ENCODE measurements around the gene KRTAP2-4. TPM values are rescaled to one million over a fixed set of nuclear protein-coding genes. Genes with fewer than 3 reads are reported as not detected.
A peak's percentile ranks its signal among the peaks of the same experiment; 100 is the strongest.
"Not testable (repeated sequence)": the region's sequence is repeated elsewhere in the genome, so short reads cannot be mapped to it uniquely, and the experiment has no call there.

KRTAP2-4 gene, protein sequence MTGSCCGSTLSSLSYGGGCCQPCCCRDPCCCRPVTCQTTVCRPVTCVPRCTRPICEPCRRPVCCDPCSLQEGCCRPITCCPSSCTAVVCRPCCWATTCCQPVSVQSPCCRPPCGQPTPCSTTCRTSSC
- not detected in 2 replicates for total RNA-seq (2014; rRNA removed; shearing (Covaris generic))
- polyA plus RNA-seq (2016; fragmentation: Nextera tagmentation; extraction: Ambion mirVana) = not detected in 2 replicates

DNA sequence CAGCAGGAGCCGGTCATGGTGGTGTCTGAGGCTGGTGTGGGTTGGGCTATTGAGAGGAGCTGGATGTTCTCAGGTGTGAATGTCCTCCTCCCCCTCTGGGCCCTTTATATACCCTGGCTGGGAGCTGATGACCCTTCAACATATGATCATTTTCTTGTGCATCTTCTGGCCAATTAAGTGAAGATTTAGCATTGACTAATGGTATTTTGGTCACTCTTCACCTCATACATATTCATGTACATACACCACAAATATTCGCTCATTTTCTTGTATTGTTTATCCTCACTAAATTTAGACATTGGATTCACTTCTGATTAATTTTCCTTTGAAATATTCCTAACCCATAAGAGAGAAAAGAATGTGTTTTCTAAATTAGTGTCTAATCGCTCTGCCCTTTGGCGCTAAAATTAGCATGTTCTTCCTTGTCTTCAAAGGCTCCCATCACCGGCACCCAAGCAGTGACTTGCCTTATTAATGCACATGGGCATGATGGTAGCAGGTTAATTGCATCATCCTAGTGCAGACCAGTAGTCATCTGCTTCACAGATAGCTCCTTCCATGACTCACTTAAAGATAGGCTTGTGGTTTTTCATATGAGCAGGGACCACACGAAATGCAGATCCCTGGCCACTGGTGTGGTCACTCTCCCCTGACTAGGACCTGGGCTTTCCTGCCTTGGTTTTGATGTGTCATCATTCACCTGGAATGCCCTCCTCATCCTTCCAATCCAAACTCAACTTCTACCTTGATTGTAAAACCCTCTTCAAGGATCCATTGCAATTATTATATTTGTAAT is at the start of gene KRTAP2-4:
Gene KRTAP2-4 (minus strand): TSS at position 51 of the 796 bp plus-strand sequence. CDS start 34 bp downstream, at position 17.
- no peaks in the 10 kb centered on the region for H3K9me3 ChIP-seq (ENCODE audit: low read depth)
- no peaks in the 10 kb centered on the region for H3K36me3 ChIP-seq (ENCODE audit: low read depth)
- H3K9me2 ChIP-seq (ENCODE audit: insufficient read depth) = no peaks in the 10 kb centered on the region
- H3K4me3 ChIP-seq = no peak within 1 kb of the TSS
- in situ Hi-C loops (cut with MboI) = no loop called here
- H3K9ac ChIP-seq = 0 out of 2 replicates have a peak within 1 kb of the TSS, but pooled peaks have one; percentile 1
- H3K4me2 ChIP-seq (ENCODE audit: unreplicated experiment) = no peak within 1 kb of the TSS
- no peaks in the 10 kb centered on the region for H3K79me2 ChIP-seq (ENCODE audit: insufficient read depth)
- H4K20me1 ChIP-seq (ENCODE audit: insufficient read depth) = no peaks in the 10 kb centered on the region
- 53 to 56% methylated on average over 5 to 6 of the region's 6 CpGs for WGBS, 2 experiments (ENCODE audit: low coverage in 1 of 2, low lambda C conversion rate in 2 of 2, missing lambda C conversion rate in 2 of 2)
- peak within 1 kb of the TSS; percentile 65 for H3K27ac ChIP-seq
- peaks cover 56% of the 10 kb centered on the region for H3F3A ChIP-seq (ENCODE audit: insufficient read depth)
- TF ChIP-seq EZH2 (IDR thresholded peaks at IDR 0.05; ENCODE audit: insufficient read depth, poor library complexity, severe bottlenecking) (no peak), EZH2phosphoT487 (IDR thresholded peaks at IDR 0.05; ENCODE audit: insufficient read depth, low read depth) (no peak)
- peak; percentile 90 for DNase-seq
- peaks cover 47% of the 10 kb centered on the region for H3K4me1 ChIP-seq (ENCODE audit: insufficient read depth)
- no peak within 1 kb of the TSS for H2AFZ ChIP-seq
- H3K27me3 ChIP-seq (replicated peaks; ENCODE audit: insufficient read depth) = no peaks in the 10 kb centered on the region

DNA sequence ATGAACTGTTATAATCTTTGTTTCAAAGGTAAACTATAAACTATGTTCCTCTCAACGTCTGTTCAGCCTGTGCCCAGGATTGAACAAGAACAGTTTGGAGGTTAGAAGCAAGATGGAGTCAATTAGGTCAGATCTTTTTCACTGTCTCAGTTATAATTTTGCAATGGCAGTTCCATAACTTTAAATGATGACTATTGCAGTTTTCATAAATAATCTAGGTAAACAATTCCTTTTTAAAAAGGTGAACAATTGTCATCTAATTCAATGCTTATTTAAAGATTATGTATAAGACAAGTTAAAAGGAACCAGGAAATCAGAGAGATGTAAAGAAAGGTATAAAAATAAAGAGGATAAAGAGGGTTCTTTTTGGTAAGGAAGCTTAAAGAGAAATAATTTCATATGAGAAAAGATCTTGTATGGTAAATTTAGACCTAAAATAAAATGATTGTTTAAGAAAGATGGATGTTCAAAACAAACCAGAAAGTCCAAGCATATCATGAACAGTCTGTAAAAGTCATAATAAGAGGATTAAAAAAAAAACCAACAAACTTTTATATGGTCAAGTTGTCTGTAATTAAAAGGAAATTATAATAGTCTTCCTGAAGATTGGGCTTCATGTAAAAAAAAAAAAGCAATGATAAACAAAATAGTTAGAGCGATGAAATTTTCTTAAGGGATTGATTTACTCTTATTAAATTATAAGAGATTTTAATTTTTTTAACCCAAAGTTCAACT is 45.6 kb upstream of the KRTAP2-4 start:
- H3K79me2 ChIP-seq (ENCODE audit: insufficient read depth) = no peaks in the 10 kb centered on the region
- no peaks in the 10 kb centered on the region for H4K20me1 ChIP-seq (ENCODE audit: insufficient read depth)
- no peaks in the 10 kb centered on the region for H3K27me3 ChIP-seq (replicated peaks; ENCODE audit: insufficient read depth)
- H3F3A ChIP-seq (ENCODE audit: insufficient read depth) = peaks cover 2% of the 10 kb centered on the region
- H3K9ac ChIP-seq = peak overlapping the region; percentile 28
- H3K9me3 ChIP-seq (ENCODE audit: low read depth) = no peaks in the 10 kb centered on the region
- no peak overlapping the region for H3K27ac ChIP-seq
- WGBS, 2 experiments (ENCODE audit: low coverage in 1 of 2, low lambda C conversion rate in 2 of 2, missing lambda C conversion rate in 2 of 2) = 60 to 61% methylated on average over 2 of the region's 2 CpGs
- peaks cover 7% of the 10 kb centered on the region; the same call in 1 of the 2 replicates for H3K36me3 ChIP-seq (ENCODE audit: low read depth)
- no peak for DNase-seq
- TF ChIP-seq EZH2 (IDR thresholded peaks at IDR 0.05; ENCODE audit: insufficient read depth, poor library complexity, severe bottlenecking) (no peak), EZH2phosphoT487 (IDR thresholded peaks at IDR 0.05; ENCODE audit: insufficient read depth, low read depth) (no peak)
- H3K4me1 ChIP-seq (ENCODE audit: insufficient read depth) = 0 out of 2 replicates have a peak, but pooled peaks cover 2% of the 10 kb centered on the region
- H3K4me2 ChIP-seq (ENCODE audit: unreplicated experiment) = no peak overlapping the region
- H3K4me3 ChIP-seq = peak overlapping the region; percentile 18; the same call in 1 of the 2 replicates
- 0 out of 2 replicates have a peak, but pooled peaks cover 5% of the 10 kb centered on the region for H3K9me2 ChIP-seq (ENCODE audit: insufficient read depth)
- in situ Hi-C loops (cut with MboI) = no loop called here
- H2AFZ ChIP-seq = no peak overlapping the region

DNA sequence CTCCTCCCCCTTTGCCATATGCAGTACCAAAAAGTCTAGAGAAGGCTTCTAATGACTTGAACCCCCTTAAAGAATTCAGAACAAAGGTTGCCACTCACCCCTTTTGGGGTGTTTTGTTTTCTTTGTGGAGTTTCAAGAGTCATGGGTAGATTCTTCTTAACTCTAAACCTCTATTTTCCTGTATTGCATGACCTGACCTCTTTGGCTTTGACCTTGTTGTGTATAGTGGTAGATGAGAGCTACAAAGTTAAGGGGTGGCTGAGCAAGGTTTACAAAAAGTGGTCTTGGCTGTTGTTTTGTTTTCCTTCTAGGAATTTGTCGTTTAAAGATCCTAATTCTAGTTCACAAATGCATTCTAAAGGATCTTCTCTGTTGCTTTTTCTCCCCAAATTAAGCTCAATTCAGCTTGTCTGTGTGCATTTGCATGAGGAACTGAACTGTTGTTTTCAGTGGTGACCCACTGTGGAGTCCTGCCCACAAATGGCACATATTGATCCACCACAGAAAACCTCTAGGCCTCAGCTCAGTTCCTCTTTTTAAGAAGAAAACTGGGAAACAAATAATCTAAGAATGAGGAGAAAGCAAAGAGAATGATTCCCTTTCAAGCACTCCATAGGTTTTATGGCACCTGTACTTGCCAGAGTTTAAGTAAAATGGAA is 43.2 kb upstream of the KRTAP2-4 start:
- in situ Hi-C loops (cut with MboI); H3K4me2 ChIP-seq (ENCODE audit: unreplicated experiment); H3K36me3 ChIP-seq (ENCODE audit: low read depth); H2AFZ ChIP-seq; H3K27ac ChIP-seq; H3K27me3 ChIP-seq (replicated peaks; ENCODE audit: insufficient read depth); H3K9me3 ChIP-seq (ENCODE audit: low read depth); H3K79me2 ChIP-seq (ENCODE audit: insufficient read depth); H3K9me2 ChIP-seq (ENCODE audit: insufficient read depth); H3K9ac ChIP-seq; DNase-seq; H4K20me1 ChIP-seq (ENCODE audit: insufficient read depth): not testable (repeated sequence)
- Histone ChIP-seq H3K4me1 (ENCODE audit: insufficient read depth) (peaks cover 22% of the 10 kb centered on the region), H3F3A (ENCODE audit: insufficient read depth) (peaks cover 19% of the 10 kb centered on the region), H3K4me3 (peak overlapping the region; percentile 31; the same call in 1 of the 2 replicates)
- 47 to 50% methylated on average over 1 of the region's 1 CpG for WGBS, 2 experiments (ENCODE audit: low coverage in 1 of 2, low lambda C conversion rate in 2 of 2, missing lambda C conversion rate in 2 of 2)

DNA sequence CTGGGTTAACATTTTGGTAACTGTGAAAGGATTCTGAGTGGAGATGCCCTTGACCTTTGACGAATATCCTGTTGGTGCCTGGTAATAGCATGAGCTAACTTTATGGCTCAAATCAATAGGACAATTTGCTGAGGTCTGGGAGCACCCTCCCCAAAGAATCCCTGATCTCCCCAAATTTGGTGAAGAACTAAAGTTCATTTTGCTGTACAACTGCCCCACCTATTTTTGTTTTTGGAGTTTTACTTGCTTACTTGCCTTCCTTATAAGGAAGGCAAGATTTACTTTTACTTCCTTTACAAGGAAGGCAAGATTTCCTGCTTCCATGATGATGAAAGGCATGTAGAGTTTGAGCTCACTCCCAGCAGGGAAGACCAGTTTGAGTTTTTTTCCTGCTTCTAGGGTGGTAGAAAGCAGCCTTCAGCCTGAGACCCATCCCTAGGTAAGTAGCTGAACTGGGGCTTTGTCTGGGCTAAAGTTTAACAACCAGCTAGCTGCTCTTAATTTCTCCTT is 42.3 kb upstream of the KRTAP2-4 start:
- Histone ChIP-seq H3K9me2 (ENCODE audit: insufficient read depth) (0 out of 2 replicates have a peak, but pooled peaks cover 7% of the 10 kb centered on the region), H3K4me1 (ENCODE audit: insufficient read depth) (peaks cover 28% of the 10 kb centered on the region), H3K9me3 (ENCODE audit: low read depth) (no peaks in the 10 kb centered on the region), H4K20me1 (ENCODE audit: insufficient read depth) (no peaks in the 10 kb centered on the region), H2AFZ (0 out of 2 replicates have a peak overlapping the region, but pooled peaks have one; percentile 7), H3F3A (ENCODE audit: insufficient read depth) (peaks cover 27% of the 10 kb centered on the region), H3K4me3 (peak overlapping the region; percentile 31; the same call in 1 of the 2 replicates), H3K27ac (no peak overlapping the region), H3K4me2 (ENCODE audit: unreplicated experiment) (no peak overlapping the region), H3K79me2 (ENCODE audit: insufficient read depth) (no peaks in the 10 kb centered on the region), H3K9ac (no peak overlapping the region), H3K27me3 (replicated peaks; ENCODE audit: insufficient read depth) (no peaks in the 10 kb centered on the region), H3K36me3 (ENCODE audit: low read depth) (peaks cover 7% of the 10 kb centered on the region; the same call in 1 of the 2 replicates)
- DNase-seq = no peak
- in situ Hi-C loops (cut with MboI) = no loop called here
- TF ChIP-seq EZH2 (IDR thresholded peaks at IDR 0.05; ENCODE audit: insufficient read depth, poor library complexity, severe bottlenecking) (no peak), EZH2phosphoT487 (IDR thresholded peaks at IDR 0.05; ENCODE audit: insufficient read depth, low read depth) (no peak)
- 64 to 67% methylated on average over 1 of the region's 1 CpG for WGBS, 2 experiments (ENCODE audit: low coverage in 1 of 2, low lambda C conversion rate in 2 of 2, missing lambda C conversion rate in 2 of 2)

DNA sequence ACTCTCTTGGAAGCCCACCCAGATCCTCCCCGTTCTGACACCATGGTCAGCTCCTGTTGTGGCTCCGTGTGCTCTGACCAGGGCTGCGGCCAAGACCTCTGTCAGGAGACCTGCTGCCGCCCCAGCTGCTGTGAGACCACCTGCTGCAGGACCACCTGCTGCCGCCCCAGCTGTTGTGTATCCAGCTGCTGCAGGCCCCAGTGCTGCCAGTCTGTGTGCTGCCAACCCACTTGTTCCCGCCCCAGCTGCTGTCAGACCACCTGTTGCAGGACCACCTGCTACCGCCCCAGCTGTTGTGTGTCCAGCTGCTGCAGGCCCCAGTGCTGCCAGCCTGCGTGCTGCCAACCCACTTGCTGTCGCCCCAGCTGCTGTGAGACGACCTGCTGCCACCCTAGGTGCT is 39.7 kb upstream of the KRTAP2-4 start, which contains the start of gene KRTAP4-9:
Gene KRTAP4-9 (plus strand): TSS at position 43 of the 400 bp plus-strand sequence. CDS start 0 bp downstream, at position 43.
- H3K27ac ChIP-seq = peak within 1 kb of the TSS; percentile 72
- in situ Hi-C loops (cut with MboI) = not testable (repeated sequence)

More for the DNA sequence above, 39.7 kb upstream of the KRTAP2-4 start, which contains the start of gene KRTAP4-9:
- H3K27me3 ChIP-seq (replicated peaks; ENCODE audit: insufficient read depth); H3K9me3 ChIP-seq (ENCODE audit: low read depth); H4K20me1 ChIP-seq (ENCODE audit: insufficient read depth); H3K36me3 ChIP-seq (ENCODE audit: low read depth); H3K4me3 ChIP-seq; DNase-seq; H3K79me2 ChIP-seq (ENCODE audit: insufficient read depth); H3K9me2 ChIP-seq (ENCODE audit: insufficient read depth); H3K9ac ChIP-seq; H2AFZ ChIP-seq: not testable (repeated sequence)
- WGBS, 2 experiments (ENCODE audit: low coverage in 1 of 2, low lambda C conversion rate in 2 of 2, missing lambda C conversion rate in 2 of 2) = 74 to 79% methylated on average over 9 to 10 of the region's 10 CpGs
- H3K4me2 ChIP-seq (ENCODE audit: unreplicated experiment) = peak within 1 kb of the TSS; percentile 55
- peaks cover 30% of the 10 kb centered on the region for H3K4me1 ChIP-seq (ENCODE audit: insufficient read depth)
- H3F3A ChIP-seq (ENCODE audit: insufficient read depth) = peaks cover 33% of the 10 kb centered on the region
